T-helper 2 cell treated with Interferon-gamma antibody and Interleukin-4, amounts not matched to agents 5 μg/mL and 100 μg/mL, for 36 hours (primary cell): Measurements from ENCODE around the gene URB1.

ENCODE experiments used
- DNase-seq: peaks from one replicate; pipeline ENCODE4 v3.0.0; 2021; ENCODE audit warnings: low spot score
- H3K27ac Mint-ChIP-seq: one replicate; pipeline ENCODE4 v1.8.0; 2021; ENCODE audit warnings: mild to moderate bottlenecking, mixed read lengths
- H3K27me3 Mint-ChIP-seq: one replicate; pipeline ENCODE4 v1.8.0; 2021; ENCODE audit warnings: low read depth, mixed read lengths
- H3K36me3 Mint-ChIP-seq: one replicate; pipeline ENCODE4 v1.8.0; 2021; ENCODE audit warnings: low read depth, mixed read lengths
- H3K4me1 Mint-ChIP-seq: one replicate; pipeline ENCODE4 v1.8.0; 2021; ENCODE audit warnings: low read depth, mixed read lengths
- H3K4me3 Mint-ChIP-seq: one replicate; pipeline ENCODE4 v1.8.0; 2022; ENCODE audit warnings: mild to moderate bottlenecking, moderate library complexity, mixed read lengths
- H3K9me3 Mint-ChIP-seq: one replicate; pipeline ENCODE4 v1.8.0; 2021; ENCODE audit warnings: mixed read lengths

URB1 gene

DNA sequence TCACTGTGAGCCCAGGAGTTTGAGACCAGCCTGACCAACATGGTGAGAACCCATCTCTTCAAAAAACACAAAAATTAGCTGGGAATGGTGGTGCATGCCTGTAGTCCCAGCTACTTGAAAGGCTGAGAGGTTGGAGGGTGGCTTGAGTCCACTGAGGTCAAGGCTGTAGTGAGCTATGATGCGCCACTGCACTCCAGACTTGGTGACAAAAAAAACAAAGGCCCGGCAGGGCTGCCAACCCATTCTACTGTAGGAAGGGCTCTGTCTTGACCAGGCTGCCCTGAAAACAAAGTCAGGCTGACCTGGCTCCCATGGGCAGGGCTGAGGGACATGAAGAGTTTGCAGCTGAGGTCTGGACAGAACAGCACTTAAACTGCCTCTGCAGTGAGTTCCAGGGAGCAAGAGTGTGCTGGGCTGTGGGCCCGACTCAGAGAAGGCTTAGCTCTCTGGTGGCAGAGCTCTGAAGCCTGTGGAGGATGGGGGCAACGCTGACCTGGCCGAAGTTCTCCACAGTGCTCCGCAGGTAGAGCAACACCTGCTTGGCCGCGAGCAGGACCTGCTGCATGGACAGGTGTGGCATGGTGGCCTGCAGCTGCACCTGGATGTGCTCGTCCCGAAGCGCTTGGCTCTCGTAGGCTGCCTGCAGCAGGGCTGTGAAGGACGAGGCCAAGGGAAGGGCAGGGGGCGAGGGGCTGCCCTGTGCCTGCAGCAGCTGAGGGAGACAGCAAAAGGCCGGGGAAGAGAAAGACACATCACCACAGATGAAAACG, 42.4 kb downstream of the URB1 start:
- Mint-ChIP-seq H3K4me1 (no peaks in the 10 kb centered on the region), H3K4me3 (no peak overlapping the region), H3K36me3 (peaks cover 61% of the 10 kb centered on the region), H3K9me3 (no peaks in the 10 kb centered on the region), H3K27ac (no peak overlapping the region), H3K27me3 (no peaks in the 10 kb centered on the region)
- DNase-seq, result no peak

DNA sequence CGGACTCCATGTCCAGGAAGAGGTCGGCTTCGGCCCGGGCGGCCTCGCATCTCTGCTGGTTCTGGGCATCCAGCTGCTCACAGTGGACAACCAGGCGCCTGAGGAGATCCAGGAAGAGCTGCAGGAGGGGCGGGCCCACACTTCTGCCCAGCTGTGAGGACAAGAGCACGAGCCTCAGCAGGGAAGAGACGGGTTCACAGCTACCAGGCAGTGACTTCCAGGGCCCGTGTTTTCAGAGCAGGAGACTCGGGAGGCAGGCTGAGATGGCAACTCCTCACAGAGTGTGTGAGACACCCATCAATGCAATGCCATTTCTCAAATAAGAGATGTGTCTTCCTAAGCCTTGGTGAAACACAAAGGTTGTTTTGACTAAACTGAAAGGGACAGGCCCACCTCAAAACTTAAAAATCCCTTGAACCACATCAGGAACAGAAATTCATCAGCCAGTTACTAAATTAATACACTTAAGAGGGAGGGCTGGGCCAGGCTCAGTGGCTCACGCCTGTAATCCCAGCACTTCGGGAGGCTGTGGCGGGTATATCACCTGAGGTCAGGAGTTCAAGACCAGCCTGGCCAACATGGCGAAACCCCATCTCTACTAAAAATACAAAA, 43.4 kb downstream of the URB1 start:
- DNase-seq, result no peak
- Mint-ChIP-seq H3K4me1 (no peaks in the 10 kb centered on the region), H3K9me3 (peaks cover 7% of the 10 kb centered on the region), H3K36me3 (peaks cover 66% of the 10 kb centered on the region), H3K27me3 (no peaks in the 10 kb centered on the region), H3K27ac (no peak overlapping the region), H3K4me3 (no peak overlapping the region)

DNA sequence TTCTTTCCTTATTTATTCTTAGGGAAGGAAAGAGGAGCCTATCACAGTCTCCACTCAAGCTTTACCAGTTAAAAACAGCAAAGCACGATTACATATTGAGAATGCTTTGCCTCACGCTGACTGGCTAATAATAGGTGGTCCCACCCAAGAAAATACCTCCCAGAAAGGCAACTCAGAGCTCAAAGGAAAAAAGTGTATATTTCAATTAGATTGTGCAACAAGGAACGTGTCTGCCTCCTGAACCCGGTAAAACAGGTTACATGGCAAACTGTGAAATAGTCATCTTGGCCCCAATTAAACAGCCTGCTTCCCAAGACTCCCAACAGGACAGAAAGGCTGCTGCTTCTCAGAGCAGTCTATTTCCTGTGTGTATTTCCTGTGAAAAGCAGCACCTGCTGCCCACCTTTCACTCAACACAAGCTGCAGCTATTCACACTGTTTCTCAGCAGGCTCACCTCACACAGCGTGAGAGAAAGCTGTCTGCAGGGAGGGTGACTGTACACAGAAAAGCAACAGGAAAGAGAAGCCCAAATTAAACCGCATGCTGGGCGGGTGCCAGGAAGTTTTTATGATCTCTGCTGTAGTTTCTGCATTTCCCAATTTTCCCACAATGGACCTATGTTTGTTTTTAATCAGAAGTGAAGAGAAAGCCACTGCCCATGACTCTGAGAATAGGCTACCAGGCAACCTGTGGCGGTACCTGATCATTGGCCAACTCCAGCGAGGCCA, 44.0 kb downstream of the URB1 start:
- Mint-ChIP-seq H3K4me1 (no peaks in the 10 kb centered on the region), H3K27ac (peak overlapping the region; percentile 9), H3K9me3 (peaks cover 11% of the 10 kb centered on the region), H3K4me3 (no peak overlapping the region), H3K27me3 (no peaks in the 10 kb centered on the region), H3K36me3 (peaks cover 67% of the 10 kb centered on the region)
- DNase-seq, result no peak

DNA sequence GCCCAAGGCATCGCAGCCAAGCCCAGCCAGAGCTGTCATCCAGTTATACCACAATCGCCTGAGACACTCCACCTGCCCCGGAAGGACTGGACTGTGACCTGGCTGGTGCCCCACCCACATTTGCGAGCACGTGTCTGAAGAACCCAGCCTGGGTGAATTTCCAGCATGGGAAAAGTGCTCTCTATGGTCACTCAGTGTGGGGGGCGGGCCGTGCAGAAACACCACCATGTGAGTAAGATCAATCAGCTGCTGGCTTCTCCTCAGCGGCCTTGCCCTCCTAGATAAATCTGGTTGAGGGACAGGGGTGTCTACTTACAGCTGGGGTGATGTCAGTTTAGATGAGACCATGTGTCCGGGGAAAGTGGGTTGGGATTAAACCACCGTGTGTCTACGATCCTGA, 44.8 kb downstream of the URB1 start:
- H3K27me3 Mint-ChIP-seq, result no peaks in the 10 kb centered on the region
- peaks cover 14% of the 10 kb centered on the region for H3K9me3 Mint-ChIP-seq
- no peak for DNase-seq
- H3K4me1 Mint-ChIP-seq, result no peaks in the 10 kb centered on the region
- peaks cover 67% of the 10 kb centered on the region for H3K36me3 Mint-ChIP-seq
- H3K27ac Mint-ChIP-seq, result no peak overlapping the region
- no peak overlapping the region for H3K4me3 Mint-ChIP-seq

GRCh38 chr21:32347351-32347750, 45.5 kb downstream of the URB1 start:
- no peak overlapping the region for H3K27ac Mint-ChIP-seq
- no peaks in the 10 kb centered on the region for H3K27me3 Mint-ChIP-seq
- no peak for DNase-seq
- peaks cover 14% of the 10 kb centered on the region for H3K9me3 Mint-ChIP-seq
- no peak overlapping the region for H3K4me3 Mint-ChIP-seq
- no peaks in the 10 kb centered on the region for H3K4me1 Mint-ChIP-seq
- peaks cover 70% of the 10 kb centered on the region for H3K36me3 Mint-ChIP-seq

DNA sequence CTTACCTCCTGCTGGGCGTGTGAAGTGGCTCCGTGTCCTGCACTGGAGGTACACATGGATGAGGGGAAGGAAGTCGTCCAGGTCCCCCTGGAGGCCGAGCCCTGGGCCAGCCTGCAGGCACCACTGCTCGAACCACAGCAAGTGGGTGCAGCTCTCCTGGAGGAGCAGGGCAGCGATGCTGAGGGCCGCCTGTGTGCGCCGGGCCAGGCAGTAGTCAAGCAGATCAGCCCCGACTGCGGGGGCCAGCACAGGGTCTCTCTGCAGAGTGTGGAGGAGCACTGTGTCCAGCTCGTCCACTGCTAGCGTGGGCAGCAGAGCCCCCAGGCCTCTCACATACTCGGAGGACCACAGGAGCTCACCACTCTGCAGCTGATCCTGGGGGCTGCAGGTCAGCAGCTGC, 45.9 kb downstream of the URB1 start:
- H3K27ac Mint-ChIP-seq, result no peak overlapping the region
- peaks cover 14% of the 10 kb centered on the region for H3K9me3 Mint-ChIP-seq
- DNase-seq, result no peak
- H3K4me1 Mint-ChIP-seq, result no peaks in the 10 kb centered on the region
- no peak overlapping the region for H3K4me3 Mint-ChIP-seq
- H3K27me3 Mint-ChIP-seq, result no peaks in the 10 kb centered on the region
- H3K36me3 Mint-ChIP-seq, result peaks cover 68% of the 10 kb centered on the region

DNA sequence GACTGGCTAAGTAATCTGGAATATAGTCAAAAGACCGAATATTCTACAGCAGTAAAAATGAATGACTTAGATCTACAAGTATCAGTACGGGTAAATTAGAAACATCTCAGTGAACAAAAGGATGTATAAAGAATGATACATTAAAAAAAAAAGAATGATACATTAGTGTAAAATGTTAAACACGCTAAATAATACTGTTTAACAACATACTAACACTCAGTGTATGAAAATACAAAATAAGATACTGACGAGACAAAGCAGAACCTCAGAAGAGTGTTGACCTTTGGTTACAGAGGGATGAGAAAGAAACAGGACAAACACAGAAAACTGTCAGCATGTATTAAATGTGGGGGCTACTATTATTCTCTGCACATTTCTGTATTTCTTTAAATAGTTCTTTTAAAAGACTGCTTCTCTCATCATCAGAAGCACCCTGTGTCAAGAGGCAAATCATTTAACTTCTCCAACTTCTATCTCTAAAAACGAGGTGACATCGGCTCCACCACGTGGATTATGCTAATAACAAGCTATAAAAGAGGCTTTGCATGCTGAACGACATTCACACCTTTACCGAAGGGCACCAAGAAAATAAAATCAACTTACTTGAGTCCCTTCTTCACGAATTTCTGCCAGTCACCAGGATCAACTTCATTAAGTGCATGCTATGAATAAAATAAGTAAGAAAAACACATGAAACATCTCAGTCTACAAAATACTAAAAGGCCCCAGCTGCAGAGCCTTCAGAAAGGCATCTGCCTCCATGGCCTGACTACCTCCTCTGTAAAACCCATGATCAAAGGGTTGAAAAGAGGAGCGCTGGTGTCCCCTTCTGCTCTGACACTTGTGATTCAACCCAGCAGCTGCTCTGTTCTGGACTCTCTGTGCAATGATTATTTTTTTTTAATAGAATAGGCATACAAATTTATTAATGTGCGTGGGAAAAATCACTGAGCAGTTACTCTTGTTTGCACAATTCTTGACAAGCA, 51.7 kb downstream of the URB1 start:
- no peaks in the 10 kb centered on the region for H3K27me3 Mint-ChIP-seq
- H3K27ac Mint-ChIP-seq, result no peak overlapping the region
- peaks cover 60% of the 10 kb centered on the region for H3K36me3 Mint-ChIP-seq
- H3K4me3 Mint-ChIP-seq, result no peak overlapping the region
- DNase-seq, result no peak
- peaks cover 14% of the 10 kb centered on the region for H3K9me3 Mint-ChIP-seq
- H3K4me1 Mint-ChIP-seq, result peaks cover 2% of the 10 kb centered on the region

DNA sequence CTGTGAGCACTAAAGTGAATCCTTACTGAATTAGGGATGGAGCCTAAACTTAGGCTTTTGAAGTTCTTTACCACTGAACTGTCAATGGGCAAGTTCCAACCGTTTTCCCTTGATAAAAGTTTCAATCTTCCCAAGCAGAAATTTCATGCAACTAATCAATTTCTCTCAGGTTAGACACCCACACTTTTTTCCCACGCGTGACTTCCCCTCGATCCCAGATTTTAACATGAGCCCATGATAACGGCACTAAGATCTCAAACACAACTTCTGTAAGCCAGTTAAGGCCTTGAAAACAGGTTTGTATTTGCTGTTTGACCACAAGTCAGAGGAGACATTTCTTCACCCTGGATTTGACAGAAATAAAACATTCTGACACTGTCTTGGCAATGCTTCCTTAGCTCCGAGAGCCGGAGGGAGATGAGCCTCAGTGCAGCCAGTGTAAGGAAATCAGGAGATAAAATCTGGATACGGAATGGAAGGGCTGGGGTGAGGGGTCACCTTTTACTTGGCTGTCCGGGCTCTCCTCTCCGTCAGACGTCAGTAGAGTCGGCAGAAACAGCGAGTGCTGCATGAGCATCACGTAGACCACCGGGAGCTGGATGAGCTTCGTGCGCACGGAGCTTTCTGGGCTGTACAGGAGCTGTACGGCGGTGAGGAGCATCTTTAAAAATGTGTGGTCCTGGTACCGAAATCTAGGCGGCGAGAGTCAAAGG, 54.4 kb downstream of the URB1 start:
- no peak overlapping the region for H3K27ac Mint-ChIP-seq

DNA sequence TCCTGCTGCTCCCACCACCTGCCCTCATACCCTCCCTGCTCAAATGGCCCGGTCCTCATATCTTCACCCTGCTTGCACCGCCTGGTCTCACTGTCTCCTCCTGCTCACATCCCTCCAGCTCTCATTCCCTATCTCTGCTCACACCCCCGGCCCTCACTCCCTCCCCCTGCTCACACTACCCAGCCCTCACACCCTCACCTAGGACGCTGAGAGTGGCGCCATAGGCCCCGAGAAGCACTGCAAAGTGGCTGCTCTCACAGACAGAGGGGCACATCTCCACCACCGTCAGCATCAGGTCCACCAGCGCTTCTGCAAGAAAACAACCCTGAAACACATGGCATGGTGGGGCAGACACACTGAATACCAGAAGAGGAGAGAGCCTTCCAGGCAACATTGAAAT, 55.6 kb downstream of the URB1 start:
- H3K36me3 Mint-ChIP-seq, result peaks cover 48% of the 10 kb centered on the region

More for the DNA sequence above, 54.4 kb downstream of the URB1 start:
- Mint-ChIP-seq H3K9me3 (no peaks in the 10 kb centered on the region), H3K27me3 (no peaks in the 10 kb centered on the region), H3K36me3 (peaks cover 43% of the 10 kb centered on the region), H3K4me1 (peaks cover 2% of the 10 kb centered on the region), H3K4me3 (no peak overlapping the region)
- no peak for DNase-seq

GRCh38 chr21:32336711-32337110, 56.1 kb downstream of the URB1 start:
- Mint-ChIP-seq H3K4me3 (no peak overlapping the region), H3K27me3 (no peaks in the 10 kb centered on the region), H3K36me3 (peaks cover 53% of the 10 kb centered on the region), H3K27ac (no peak overlapping the region), H3K9me3 (no peaks in the 10 kb centered on the region), H3K4me1 (peaks cover 2% of the 10 kb centered on the region)
- no peak for DNase-seq

More for the DNA sequence above, 55.6 kb downstream of the URB1 start:
- no peak overlapping the region for H3K27ac Mint-ChIP-seq
- no peaks in the 10 kb centered on the region for H3K27me3 Mint-ChIP-seq
- no peak for DNase-seq
- H3K9me3 Mint-ChIP-seq, result no peaks in the 10 kb centered on the region
- H3K4me3 Mint-ChIP-seq, result no peak overlapping the region
- peaks cover 2% of the 10 kb centered on the region for H3K4me1 Mint-ChIP-seq

- DNase-seq, result no peak
- Mint-ChIP-seq H3K4me3 (no peak overlapping the region), H3K27ac (no peak overlapping the region), H3K4me1 (peaks cover 2% of the 10 kb centered on the region), H3K9me3 (no peaks in the 10 kb centered on the region), H3K27me3 (no peaks in the 10 kb centered on the region), H3K36me3 (peaks cover 59% of the 10 kb centered on the region)
Observed at GRCh38 chr21:32335601-32336575, 56.9 kb downstream of the URB1 start.

DNA sequence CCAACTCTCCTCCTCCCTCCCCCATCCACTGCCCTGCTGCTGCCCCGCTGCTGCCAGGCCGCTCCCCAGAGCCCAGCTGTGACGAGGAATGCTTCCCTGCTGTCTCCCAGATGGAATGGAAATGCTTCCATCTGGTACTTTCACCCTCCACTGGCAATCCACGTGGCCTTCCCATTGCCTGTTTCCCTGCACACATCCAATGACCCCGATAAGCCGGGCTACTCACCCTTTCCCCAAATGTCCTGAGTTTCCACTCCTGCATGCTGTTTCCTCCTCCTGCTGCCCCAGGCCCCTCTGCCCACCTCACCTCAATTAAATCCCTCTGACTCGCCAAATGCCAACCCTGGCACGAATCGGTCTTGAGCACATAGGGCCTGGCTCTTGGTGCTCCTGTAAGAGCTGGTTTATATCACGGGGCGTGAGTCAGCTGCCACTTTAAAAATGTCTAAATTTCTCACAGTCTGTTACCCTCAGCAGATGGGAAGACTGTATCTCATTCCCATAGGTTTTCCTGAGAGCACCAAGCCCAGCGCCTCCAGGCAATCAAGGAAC, 57.8 kb downstream of the URB1 start:
- H3K4me3 Mint-ChIP-seq, result no peak overlapping the region
- peaks cover 2% of the 10 kb centered on the region for H3K4me1 Mint-ChIP-seq
- no peak for DNase-seq
- peaks cover 63% of the 10 kb centered on the region for H3K36me3 Mint-ChIP-seq
- H3K27ac Mint-ChIP-seq, result no peak overlapping the region
- no peaks in the 10 kb centered on the region for H3K9me3 Mint-ChIP-seq
- H3K27me3 Mint-ChIP-seq, result no peaks in the 10 kb centered on the region
